Osteoblast (primary cell): Measurements from ENCODE around the gene SLC30A5. TPM values are rescaled to one million over a fixed set of nuclear protein-coding genes. Genes with fewer than 3 reads are reported as not detected.

Source experiments
- DNase-seq: peaks from one replicate; pipeline ENCODE4 v3.0.0; 2011; ENCODE audit warnings: low spot score, mixed read lengths; ENCODE audit not compliant: insufficient read length; ENCODE audit errors: missing footprints
- H2AFZ ChIP-seq: 2 replicates; pipeline ENCODE4 v1.6.0; 2011; ENCODE audit warnings: mild to moderate bottlenecking, low read length
- H3K27ac ChIP-seq: 2 replicates; pipeline ENCODE4 v1.5.1; 2011; ENCODE audit warnings: mild to moderate bottlenecking, low read depth, low read length, moderate library complexity
- H3K27me3 ChIP-seq: 2 replicates; pipeline ENCODE4 v1.6.0; 2012; ENCODE audit warnings: mild to moderate bottlenecking, control low read depth, inconsistent platforms, low read length, moderate library complexity; ENCODE audit not compliant: insufficient read depth
- H3K36me3 ChIP-seq: 2 replicates; pipeline ENCODE4 v1.5.1; 2011; ENCODE audit warnings: mild to moderate bottlenecking, low read length, control low read depth, moderate library complexity; ENCODE audit not compliant: insufficient read depth
- H3K4me1 ChIP-seq: 2 replicates; pipeline ENCODE4 v1.5.1; 2011; ENCODE audit warnings: mild to moderate bottlenecking, low read length, control low read depth, moderate library complexity; ENCODE audit not compliant: insufficient read depth
- H3K4me2 ChIP-seq: 2 replicates; pipeline ENCODE4 v1.6.0; 2011; ENCODE audit warnings: mild to moderate bottlenecking, low read length; ENCODE audit not compliant: insufficient read depth
- H3K4me3 ChIP-seq: fragments of 200-600 bp; sonication (generic); 3 replicates; pipeline ENCODE4 v1.5.1; 2012; ENCODE audit warnings: mild to moderate bottlenecking, low read length, inconsistent platforms; ENCODE audit not compliant: insufficient read depth
- H3K79me2 ChIP-seq: 2 replicates; pipeline ENCODE4 v1.6.0; 2012; ENCODE audit warnings: mild to moderate bottlenecking, low read length, control low read depth, inconsistent platforms; ENCODE audit not compliant: insufficient read depth
- H3K9me3 ChIP-seq: 2 replicates; pipeline ENCODE4 v1.5.1; 2011; ENCODE audit warnings: low read depth, low read length, control low read depth
- H4K20me1 ChIP-seq: 2 replicates; pipeline ENCODE4 v1.6.0; 2012; ENCODE audit warnings: mild to moderate bottlenecking, low read length, control low read depth; ENCODE audit not compliant: insufficient read depth
- CTCF ChIP-seq: IDR thresholded peaks from 2 replicates; pipeline ENCODE4 v1.5.1; 2011; ENCODE audit warnings: mild to moderate bottlenecking, low read depth, low read length, moderate library complexity; ENCODE audit errors: extremely low read depth
- total RNA-seq: library from RNA; depleted of rRNA; stranded (reverse); fragments of >200 nt; gene quantifications from 2 replicates; pipeline ENCODE4 v1.2.3, GENCODE V29; 2012

SLC30A5 gene
- total RNA-seq, 1 donor = 42.0 TPM

GRCh38 chr5:69149676-69150010, 55.8 kb downstream of the SLC30A5 start:
- no peak overlapping the region for H3K4me2 ChIP-seq
- no peak overlapping the region for H3K27ac ChIP-seq
- H3K4me1 ChIP-seq = no peaks in the 10 kb centered on the region
- H3K79me2 ChIP-seq = no peaks in the 10 kb centered on the region
- no peak overlapping the region for H2AFZ ChIP-seq
- H3K4me3 ChIP-seq = no peak overlapping the region
- no peak for TF ChIP-seq CTCF
- no peaks in the 10 kb centered on the region for H3K36me3 ChIP-seq
- no peaks in the 10 kb centered on the region for H3K27me3 ChIP-seq
- DNase-seq = no peak
- no peaks in the 10 kb centered on the region for H4K20me1 ChIP-seq
- no peaks in the 10 kb centered on the region for H3K9me3 ChIP-seq

- no peak for TF ChIP-seq CTCF
- Histone ChIP-seq H3K36me3 (no peaks in the 10 kb centered on the region), H3K4me1 (no peaks in the 10 kb centered on the region), H3K27me3 (no peaks in the 10 kb centered on the region), H3K27ac (no peak overlapping the region), H3K4me2 (no peak overlapping the region), H3K9me3 (no peaks in the 10 kb centered on the region), H4K20me1 (no peaks in the 10 kb centered on the region), H2AFZ (no peak overlapping the region), H3K79me2 (no peaks in the 10 kb centered on the region), H3K4me3 (no peak overlapping the region)
- DNase-seq = no peak
These were observed 58.9 kb downstream of the SLC30A5 start for GRCh38 chr5:69152731-69153130.

- no peaks in the 10 kb centered on the region for H3K4me1 ChIP-seq
- no peak for TF ChIP-seq CTCF
- no peaks in the 10 kb centered on the region for H3K9me3 ChIP-seq
- no peak overlapping the region for H3K4me3 ChIP-seq
- H3K4me2 ChIP-seq = no peak overlapping the region
- H4K20me1 ChIP-seq = no peaks in the 10 kb centered on the region
- H3K36me3 ChIP-seq = no peaks in the 10 kb centered on the region
- H3K27ac ChIP-seq = no peak overlapping the region
- no peaks in the 10 kb centered on the region for H3K79me2 ChIP-seq
- no peak overlapping the region for H2AFZ ChIP-seq
- DNase-seq = no peak
- no peaks in the 10 kb centered on the region for H3K27me3 ChIP-seq
These were observed 62.6 kb downstream of the SLC30A5 start for GRCh38 chr5:69156456-69156855.

GRCh38 chr5:69158039-69158438, 64.2 kb downstream of the SLC30A5 start:
- Histone ChIP-seq H3K9me3 (no peaks in the 10 kb centered on the region), H3K27ac (no peak overlapping the region), H2AFZ (no peak overlapping the region), H4K20me1 (no peaks in the 10 kb centered on the region), H3K27me3 (no peaks in the 10 kb centered on the region), H3K4me1 (no peaks in the 10 kb centered on the region), H3K79me2 (no peaks in the 10 kb centered on the region), H3K36me3 (no peaks in the 10 kb centered on the region), H3K4me3 (no peak overlapping the region), H3K4me2 (no peak overlapping the region)
- DNase-seq = no peak
- no peak for TF ChIP-seq CTCF
